Fibroblast of the aortic adventitia (primary cell): Measurements from ENCODE around the gene DCST2. TPM values are rescaled to one million over a fixed set of nuclear protein-coding genes. Genes with fewer than 3 reads are reported as not detected.

ENCODE experiments used
- DNase-seq: peaks from one replicate; pipeline ENCODE4 v3.0.0-alpha.2; 2010; ENCODE audit warnings: low read depth
- H3K4me3 ChIP-seq: 2 replicates; pipeline ENCODE4 v1.5.1; 2011; ENCODE audit warnings: low read depth, mild to moderate bottlenecking, control low read depth, low read length, moderate library complexity
- total RNA-seq: library from RNA; depleted of rRNA; stranded (reverse); fragments of >200 nt; gene quantifications from 2 replicates; pipeline ENCODE4 v1.2.3, GENCODE V29; 2012; ENCODE audit warnings: low replicate concordance
- TF ChIP-seq, protein P1 (sequence below): IDR thresholded peaks from 2 replicates; pipeline ENCODE4 v1.5.1; 2011; ENCODE audit warnings: mild to moderate bottlenecking, low read length, control low read depth, inconsistent platforms; ENCODE audit not compliant: insufficient read depth

Gene DCST2
- total RNA-seq, 1 donor: 0.09 TPM

DNA sequence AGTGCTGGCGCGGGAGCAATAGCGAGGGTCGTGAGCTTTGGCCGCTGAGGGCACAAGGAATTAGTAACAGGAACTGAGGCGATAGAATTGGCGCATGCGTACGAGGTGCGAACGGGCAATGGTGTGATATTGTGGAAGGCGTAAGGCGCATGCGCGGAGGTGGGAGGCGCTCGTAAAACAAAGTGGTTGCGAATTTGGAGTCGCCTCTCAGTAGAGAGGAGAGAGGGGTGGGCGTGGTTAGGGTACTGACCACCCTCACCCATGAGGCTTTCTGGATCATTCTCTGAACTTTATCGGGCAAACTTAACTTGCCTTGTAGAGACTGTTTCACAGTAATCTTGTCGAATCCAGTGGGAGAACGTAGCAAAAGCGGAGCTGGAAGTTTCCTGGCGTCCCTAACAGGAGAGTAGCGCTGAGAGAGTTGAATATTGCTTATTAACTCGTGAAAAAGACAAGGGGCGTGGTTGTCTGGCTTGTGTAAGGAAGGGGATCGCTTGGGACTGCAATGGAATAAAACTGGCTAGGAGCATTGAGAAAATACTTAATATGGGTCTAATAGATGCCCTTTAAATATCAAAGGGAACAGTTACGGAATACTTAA, 58.7 kb downstream of the DCST2 start:
- peak; percentile 97 for DNase-seq
- peak overlapping the region; percentile 80 for H3K4me3 ChIP-seq
- TF ChIP-seq, protein P1, sequence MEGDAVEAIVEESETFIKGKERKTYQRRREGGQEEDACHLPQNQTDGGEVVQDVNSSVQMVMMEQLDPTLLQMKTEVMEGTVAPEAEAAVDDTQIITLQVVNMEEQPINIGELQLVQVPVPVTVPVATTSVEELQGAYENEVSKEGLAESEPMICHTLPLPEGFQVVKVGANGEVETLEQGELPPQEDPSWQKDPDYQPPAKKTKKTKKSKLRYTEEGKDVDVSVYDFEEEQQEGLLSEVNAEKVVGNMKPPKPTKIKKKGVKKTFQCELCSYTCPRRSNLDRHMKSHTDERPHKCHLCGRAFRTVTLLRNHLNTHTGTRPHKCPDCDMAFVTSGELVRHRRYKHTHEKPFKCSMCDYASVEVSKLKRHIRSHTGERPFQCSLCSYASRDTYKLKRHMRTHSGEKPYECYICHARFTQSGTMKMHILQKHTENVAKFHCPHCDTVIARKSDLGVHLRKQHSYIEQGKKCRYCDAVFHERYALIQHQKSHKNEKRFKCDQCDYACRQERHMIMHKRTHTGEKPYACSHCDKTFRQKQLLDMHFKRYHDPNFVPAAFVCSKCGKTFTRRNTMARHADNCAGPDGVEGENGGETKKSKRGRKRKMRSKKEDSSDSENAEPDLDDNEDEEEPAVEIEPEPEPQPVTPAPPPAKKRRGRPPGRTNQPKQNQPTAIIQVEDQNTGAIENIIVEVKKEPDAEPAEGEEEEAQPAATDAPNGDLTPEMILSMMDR: no peak

DNA sequence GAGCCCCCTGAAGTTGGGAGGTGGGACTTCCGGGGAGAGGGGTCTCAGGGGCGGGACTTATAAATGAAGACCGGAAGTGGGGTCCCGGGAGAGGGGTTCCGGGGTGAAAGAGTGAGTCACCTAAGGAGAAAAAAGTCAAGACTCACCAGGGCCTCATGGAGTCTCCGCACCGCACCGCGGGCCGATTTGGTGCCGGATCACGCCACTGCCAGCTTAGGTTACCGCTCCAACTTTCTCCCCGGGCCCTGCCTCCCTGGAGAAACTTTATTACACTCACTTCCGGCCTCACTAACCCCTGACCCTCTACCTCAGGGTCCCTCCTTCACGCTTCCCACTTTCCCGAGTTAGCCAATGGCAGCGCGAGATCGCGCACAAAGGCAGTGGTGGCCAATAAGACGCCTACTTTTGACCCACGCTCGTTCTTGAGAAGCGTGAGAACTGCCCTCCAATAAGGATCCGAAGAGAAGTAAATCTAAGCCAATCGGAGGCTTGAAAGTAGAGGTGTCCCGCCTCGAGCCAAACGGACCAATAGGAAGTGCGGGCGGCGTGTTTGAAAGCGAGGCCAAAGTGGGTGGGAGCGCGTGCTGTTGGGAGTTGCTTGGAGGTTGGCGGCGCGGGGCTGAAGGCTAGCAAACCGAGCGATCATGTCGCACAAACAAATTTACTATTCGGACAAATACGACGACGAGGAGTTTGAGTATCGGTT, 59.3 kb downstream of the DCST2 start, which contains the start of gene CKS1B:
TSS of gene CKS1B (plus strand) at position 580 of the 706 bp plus-strand sequence. CDS start at position 645, 65 bp downstream.
- TF ChIP-seq, protein P1: no peak
- peak within 1 kb of the TSS; percentile 85 for H3K4me3 ChIP-seq
- peak; percentile 100 for DNase-seq

DNA sequence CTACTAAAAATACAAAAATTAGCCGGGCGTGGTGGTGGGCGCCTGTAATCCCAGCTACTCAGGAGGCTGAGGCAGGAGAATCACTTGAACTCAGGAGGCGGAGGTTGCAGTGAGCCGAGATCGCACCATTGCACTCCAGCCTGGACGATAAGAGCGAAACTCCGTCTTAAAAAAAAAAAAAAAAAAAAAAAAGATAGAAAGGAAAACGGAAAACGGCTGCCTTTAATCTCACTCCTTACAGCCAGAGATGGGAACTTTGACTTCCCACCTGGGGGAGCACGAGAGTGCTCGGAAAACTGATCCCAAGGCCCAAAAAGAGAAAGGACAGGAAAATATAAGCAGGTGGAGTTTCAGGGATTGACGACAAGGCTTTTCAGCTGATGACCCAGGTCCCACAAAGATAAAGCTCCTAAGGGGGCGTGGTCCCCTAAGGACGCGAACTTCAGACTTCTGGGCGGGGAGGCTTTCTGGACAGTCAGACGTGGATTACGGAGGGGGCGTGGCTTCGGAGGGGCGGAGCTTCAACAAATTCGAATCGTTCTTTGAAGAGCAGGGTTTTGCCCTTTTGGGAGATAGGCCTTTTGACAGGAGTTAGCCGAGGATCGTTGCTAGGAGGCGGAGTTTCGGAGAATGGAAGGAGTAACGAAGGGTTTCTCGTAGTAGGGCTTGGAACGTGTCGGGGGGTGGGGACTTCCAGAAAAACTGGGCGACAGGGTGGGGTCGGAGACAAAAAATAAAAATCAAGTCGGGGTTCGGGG, 60.1 kb downstream of the DCST2 start:
- peak; percentile 98 for DNase-seq
- TF ChIP-seq, protein P1: peak; percentile 26
- H3K4me3 ChIP-seq: peak overlapping the region; percentile 85

DNA sequence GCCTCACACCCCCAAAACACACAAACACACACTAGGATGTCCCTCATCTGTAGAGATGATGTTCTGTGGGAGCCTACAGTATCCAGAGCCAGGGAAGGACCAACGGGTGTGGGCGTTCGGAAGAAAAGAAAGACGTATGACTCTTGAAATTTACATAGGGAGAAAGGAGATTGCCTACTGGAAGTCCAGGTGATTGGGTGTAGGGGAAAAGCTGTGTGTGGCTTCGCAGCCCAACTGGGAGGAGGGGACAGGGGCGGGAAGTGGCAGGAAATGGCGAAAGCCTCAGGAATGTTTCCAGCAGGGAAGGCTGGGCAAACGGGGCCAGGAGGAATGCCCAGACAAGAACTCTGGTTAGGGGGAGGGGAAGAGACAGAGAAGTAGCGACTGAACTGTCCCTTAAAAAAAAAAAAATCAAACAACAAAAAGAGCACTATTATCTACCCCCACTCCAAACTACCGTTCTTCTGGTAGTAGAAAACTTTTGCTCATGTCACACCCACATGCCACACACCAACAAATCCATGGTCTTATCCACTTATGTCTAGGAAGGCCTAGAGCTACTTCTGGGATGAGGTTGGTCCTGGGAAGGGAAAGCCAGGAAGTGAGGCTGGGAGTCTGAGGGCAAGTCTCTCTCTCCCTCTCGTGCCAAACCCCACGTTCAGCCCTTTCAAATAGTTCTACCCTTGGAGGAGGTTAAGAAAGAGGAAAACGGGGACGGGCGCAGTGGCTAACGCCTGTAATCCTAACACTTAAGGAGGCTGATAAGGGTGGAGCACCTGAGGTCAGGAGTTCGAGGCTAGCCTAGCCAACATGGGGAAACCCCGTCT, 60.9 kb downstream of the DCST2 start:
- peak overlapping the region; percentile 85 for H3K4me3 ChIP-seq
- TF ChIP-seq, protein P1: no peak
- peak; percentile 96 for DNase-seq

DNA sequence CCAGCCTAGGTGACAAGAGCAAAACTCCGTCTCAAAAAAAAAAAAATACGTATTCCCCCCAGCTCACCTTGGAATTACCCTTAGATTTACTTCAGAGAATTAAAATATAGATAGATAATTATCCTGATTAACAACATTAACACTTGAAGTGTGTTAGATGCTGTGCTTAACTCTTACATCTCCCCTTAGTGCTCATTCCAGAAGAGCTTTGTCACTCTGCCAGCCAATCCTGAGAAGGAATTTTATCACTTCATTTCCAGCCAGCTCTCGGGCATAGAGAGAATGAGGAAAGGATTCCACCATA, 61.4 kb downstream of the DCST2 start:
- H3K4me3 ChIP-seq: peak overlapping the region; percentile 85
- no peak for DNase-seq
- TF ChIP-seq, protein P1: no peak

DNA sequence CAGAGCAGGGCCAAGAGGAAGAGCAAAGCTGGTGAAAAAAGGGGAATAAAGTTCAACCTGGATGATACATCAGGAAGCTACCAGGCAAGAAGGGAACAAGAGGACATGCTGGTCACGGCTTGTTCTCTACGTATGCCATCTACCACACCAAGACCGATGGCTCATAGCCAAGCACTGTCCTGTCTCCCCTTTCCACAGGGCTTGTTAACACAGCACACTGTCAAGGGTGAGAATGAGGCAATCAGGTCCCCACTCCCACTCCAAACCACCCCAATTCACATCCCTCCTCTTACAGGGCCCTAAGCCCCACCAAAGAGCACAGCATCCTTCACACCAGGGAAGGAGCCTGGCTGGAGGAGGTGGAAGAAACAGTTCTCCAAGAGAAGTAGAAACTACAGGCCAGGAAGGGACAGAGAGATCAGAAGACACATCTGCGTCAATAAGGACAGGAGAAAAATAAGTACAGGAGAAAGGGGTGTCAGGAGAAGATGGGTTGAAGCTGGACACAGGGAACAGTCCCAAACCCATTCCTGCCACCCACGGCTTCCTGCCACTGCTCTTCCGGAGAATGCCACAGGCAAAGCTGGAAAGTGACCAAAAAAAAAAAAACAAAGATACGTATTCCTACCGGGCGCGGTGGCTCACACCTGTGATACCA, 62.1 kb downstream of the DCST2 start:
- no peak for DNase-seq
- TF ChIP-seq, protein P1: no peak
- peak overlapping the region; percentile 80 for H3K4me3 ChIP-seq
